Stimulated activated CD8-positive, alpha-beta memory T cell treated with anti-CD3 and anti-CD28 coated beads, Interleukin-4, amount 100 ng/mL, for 4 hours (primary cell): ENCODE data around the gene ADK.
A peak's percentile ranks its signal among the peaks of the same experiment; 100 is the strongest.
"Not testable (repeated sequence)": the region's sequence is repeated elsewhere in the genome, so short reads cannot be mapped to it uniquely, and the experiment has no call there.

ENCODE experiments used
- DNase-seq, 2 donors: peaks; one replicate each; pipeline ENCODE4 v3.0.0-alpha.2; 2020; ENCODE audit warnings: low read depth in 2 of 2, low spot score in 1 of 2

ADK gene

GRCh38 chr10:74145133-74145532 lies 5.9 kb upstream of the ADK start:
- no peak for DNase-seq

GRCh38 chr10:74146980-74147379 lies 4.0 kb upstream of the ADK start:
- not testable (repeated sequence) for DNase-seq

- peak; percentile 59 to 61 for DNase-seq
Observed at GRCh38 chr10:74150204-74150989, 624 bp upstream of the ADK start, which contains the start of gene AP3M1. AP3M1 (minus strand) TSS chr10:74150828; CDS start chr10:74138379, 12,449 bp downstream.

- no peak for DNase-seq
Observed at GRCh38 chr10:74151879-74152722, 1.1 kb downstream of the ADK start.

- DNase-seq, result no peak
Observed at GRCh38 chr10:74153123-74153522, 2.1 kb downstream of the ADK start.

GRCh38 chr10:74153676-74154075 lies 2.7 kb downstream of the ADK start:
- DNase-seq, result no peak

GRCh38 chr10:74156919-74157289 lies 5.9 kb downstream of the ADK start:
- no peak for DNase-seq

GRCh38 chr10:74160013-74160412 lies 9.0 kb downstream of the ADK start:
- DNase-seq, result no peak

- DNase-seq, result no peak
Observed at GRCh38 chr10:74163319-74164068, 12.5 kb downstream of the ADK start.

GRCh38 chr10:74164716-74165529 lies 13.9 kb downstream of the ADK start:
- DNase-seq, result no peak

GRCh38 chr10:74165530-74165901 lies 14.5 kb downstream of the ADK start:
- DNase-seq, result no peak

GRCh38 chr10:74167443-74167842 lies 16.4 kb downstream of the ADK start:
- DNase-seq, result no peak

- no peak for DNase-seq
Observed at GRCh38 chr10:74171625-74172024, 20.6 kb downstream of the ADK start.

GRCh38 chr10:74174521-74174920 lies 23.5 kb downstream of the ADK start:
- DNase-seq, result no peak

- DNase-seq, result no peak
Observed at GRCh38 chr10:74175510-74176379, 24.7 kb downstream of the ADK start.

GRCh38 chr10:74176380-74177139 lies 25.5 kb downstream of the ADK start:
- peak; percentile 87 to 94 for DNase-seq

GRCh38 chr10:74177140-74177677 lies 26.2 kb downstream of the ADK start:
- peak; percentile 28 to 40 for DNase-seq

- DNase-seq, result no peak
Observed at GRCh38 chr10:74178042-74178791, 27.2 kb downstream of the ADK start.
